Medulla oblongata (tissue), 1 donor: Measurements from ENCODE around the gene PLS1.
A peak's percentile ranks its signal among the peaks of the same experiment; 100 is the strongest.
"Not testable (repeated sequence)": the region's sequence is repeated elsewhere in the genome, so short reads cannot be mapped to it uniquely, and the experiment has no call there.

ENCODE experiments used
- DNase-seq: peaks from one replicate; pipeline ENCODE4 v3.0.0-alpha.2; 2015; ENCODE audit errors: extremely low spot score

Gene PLS1

DNA sequence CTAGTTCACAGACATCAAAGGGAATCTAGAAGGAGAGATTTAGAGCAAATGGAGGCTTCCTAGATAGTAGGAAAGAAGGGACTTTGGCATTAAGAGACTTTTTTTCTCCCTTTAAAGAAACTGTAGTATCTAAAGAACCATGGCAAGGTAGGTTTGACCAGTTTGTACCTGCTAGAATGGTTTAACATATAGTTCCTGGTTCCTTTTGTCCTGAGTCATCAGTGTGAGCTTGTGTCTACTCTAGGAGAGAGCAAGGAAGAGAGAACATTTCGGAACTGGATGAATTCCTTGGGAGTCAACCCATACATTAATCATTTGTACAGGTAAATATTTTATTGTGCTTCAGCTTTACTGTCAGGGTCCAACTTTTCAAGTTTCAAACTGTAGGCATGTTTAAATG is 98.0 kb downstream of the PLS1 start:
- no peak for DNase-seq

- no peak for DNase-seq
Observed at GRCh38 chr3:142705198-142705597, 109.0 kb downstream of the PLS1 start.

DNA sequence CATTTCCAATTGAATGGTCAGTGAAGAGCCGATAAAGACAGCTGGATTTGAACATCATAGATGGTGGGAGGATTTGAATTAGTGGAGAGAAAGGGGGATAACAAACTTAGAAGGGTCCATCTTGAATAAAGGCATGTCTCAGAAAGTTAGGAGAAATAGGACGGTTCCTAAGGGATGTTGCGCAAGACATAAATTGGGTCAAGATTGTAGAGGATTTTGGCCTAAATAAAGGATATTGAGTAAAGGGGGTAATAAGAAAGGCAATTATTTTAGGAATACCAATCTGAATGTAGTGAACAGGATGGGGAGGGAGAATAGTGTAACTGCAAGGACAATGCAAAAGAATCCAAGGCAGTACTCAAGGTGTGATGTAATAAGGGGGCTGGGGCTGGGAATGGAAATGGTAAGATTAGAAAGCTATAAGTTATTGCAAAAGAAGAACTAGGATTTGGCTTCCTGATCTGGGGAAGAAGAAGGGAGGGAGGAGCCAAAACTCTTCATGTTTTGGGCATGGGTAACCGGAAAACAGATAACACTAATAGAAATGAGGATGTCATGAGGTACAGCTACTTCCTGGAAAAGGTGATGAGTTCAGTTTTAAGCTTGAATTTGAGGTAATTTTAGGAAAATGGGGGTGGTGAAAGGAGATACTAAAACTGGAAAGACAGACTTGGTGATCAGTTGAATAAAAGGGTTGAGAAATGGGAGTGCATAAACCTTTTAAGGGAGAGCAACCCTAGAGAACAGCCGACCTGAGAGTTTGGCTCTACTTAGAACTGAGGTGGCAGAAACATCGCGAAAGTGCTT is 110.3 kb downstream of the PLS1 start:
- DNase-seq, result no peak

DNA sequence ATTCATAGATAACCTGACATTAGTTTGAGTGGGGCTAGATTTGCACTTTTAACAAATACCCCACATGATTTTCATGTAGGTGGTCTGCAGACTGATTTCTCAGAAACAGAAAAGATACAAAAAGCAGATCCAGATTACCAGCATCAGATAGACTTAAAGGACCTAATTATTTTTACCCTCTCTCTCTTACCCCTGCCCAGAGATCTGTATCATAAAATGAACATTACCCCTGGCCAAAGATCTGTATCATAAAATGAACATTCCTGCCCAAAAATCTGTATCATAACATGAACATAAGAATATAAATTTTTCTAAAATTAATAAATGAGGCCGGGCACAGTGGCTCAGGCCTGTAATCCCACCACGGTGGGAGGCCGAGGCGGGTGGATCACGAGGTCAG is 113.0 kb downstream of the PLS1 start:
- no peak for DNase-seq

DNA sequence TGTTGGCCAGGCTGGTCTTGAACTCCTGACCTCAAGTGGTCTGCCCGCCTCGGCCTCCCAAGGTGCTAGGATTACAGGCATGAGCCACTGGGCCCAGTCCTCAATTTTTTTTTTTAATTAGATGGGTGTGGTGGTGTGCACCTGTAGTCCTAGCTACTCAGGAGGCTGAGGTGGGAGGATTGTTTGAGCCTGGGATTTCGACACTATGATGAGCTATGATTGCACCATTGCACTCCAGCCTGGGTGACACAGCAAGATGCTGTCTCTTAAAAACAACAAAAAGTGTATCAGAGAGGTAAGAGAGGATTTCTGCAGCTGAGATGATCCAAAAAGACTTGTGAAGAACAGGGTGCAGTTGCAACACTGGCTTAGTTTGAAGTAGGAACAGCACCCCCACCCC is 118.7 kb downstream of the PLS1 start:
- not testable (repeated sequence) for DNase-seq

- no peak for DNase-seq
Observed at GRCh38 chr3:142716102-142716501, 119.9 kb downstream of the PLS1 start.

GRCh38 chr3:142723665-142723967 is 127.4 kb downstream of the PLS1 start:
- DNase-seq, result no peak

DNA sequence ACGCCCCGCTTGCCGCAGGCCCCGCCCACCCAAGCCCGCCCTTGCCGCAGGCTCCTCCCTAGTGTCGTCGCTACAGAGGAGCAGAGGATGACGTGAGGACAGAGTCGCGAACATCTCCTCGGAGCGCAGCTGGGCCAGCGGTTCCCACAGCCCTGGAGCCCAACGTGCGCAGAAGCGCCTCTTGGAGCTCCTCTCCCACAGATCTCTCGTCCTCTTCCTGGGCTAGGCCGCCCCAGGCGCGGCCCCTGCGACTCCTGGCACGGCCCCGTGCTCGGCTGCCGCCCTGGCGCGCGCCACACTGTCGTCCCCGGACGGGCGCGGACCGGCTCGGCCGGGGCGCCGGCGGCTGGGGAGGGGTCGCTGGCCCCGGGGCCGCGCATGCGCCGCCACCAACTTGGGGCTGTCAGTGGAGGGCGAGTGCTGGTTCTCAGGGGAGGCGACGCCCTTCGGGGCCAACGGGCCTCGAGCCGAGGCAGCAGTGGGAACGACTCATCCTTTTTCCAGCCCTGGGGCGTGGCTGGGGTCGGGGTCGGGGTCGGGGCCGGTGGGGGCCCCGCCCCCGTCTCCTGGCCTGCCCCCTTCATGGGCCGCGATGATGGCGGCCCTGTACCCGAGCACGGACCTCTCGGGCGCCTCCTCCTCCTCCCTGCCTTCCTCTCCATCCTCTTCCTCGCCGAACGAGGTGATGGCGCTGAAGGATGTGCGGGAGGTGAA is 127.9 kb downstream of the PLS1 start, which contains the start of gene TRPC1:
TRPC1 (plus strand) TSS at position 67 of the 714 bp plus-strand sequence; CDS start at position 593, 526 bp downstream.
- DNase-seq, result peak; percentile 88

DNA sequence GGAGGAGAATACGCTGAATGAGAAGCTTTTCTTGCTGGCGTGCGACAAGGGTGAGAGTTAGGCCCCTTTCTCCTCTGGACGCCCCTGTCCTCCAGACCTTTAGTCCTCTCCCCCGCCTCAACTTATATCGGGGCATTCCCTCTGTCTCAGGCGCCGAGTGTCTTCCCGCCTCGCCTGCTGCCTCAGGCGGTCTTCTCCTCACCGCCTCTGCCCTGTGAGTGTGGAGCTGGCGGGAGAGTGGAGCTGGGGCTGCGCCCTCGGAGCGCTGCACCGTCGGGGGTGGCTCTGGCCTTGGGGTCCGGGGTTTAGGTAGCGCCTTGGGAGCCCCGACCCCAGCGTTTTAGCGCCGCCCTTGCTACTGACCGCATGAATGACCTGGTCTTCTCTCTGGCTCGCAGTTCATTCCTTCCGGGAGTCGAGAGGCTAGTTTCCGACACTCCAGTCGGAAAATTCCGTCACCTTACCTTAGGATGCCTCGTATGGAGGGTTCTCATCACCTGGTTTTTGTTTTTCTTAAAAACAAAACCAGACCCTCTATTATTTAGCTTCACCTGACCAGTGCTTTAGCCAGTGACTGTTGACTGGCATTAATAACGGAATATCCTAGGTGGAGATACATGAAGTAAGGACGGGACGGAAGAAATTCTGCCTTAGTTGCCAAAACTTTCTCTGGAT is 128.6 kb downstream of the PLS1 start:
- DNase-seq, result peak; percentile 54

- no peak for DNase-seq
Observed at GRCh38 chr3:142725357-142725739, 129.2 kb downstream of the PLS1 start.

DNA sequence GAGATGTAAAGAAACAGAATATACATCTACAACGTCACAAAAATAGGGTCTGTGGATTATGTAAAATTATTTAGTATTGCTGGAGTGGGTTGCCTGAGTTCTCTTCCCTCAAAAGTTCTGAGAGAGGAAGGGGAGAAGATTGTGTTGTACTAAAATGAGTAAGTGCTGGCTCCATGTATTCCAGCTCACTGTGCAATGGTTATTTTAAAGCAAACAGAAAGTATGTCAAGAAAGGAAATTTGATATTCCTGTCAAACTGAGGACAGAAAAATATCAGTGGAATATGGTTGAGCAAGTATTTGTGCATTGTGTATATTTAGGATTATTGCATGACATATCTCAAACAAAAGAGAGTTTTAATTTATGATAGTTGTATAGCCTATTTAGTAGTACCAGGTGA is 129.8 kb downstream of the PLS1 start:
- DNase-seq, result no peak

- DNase-seq, result no peak
Observed at GRCh38 chr3:142732066-142732465, 135.9 kb downstream of the PLS1 start.

DNA sequence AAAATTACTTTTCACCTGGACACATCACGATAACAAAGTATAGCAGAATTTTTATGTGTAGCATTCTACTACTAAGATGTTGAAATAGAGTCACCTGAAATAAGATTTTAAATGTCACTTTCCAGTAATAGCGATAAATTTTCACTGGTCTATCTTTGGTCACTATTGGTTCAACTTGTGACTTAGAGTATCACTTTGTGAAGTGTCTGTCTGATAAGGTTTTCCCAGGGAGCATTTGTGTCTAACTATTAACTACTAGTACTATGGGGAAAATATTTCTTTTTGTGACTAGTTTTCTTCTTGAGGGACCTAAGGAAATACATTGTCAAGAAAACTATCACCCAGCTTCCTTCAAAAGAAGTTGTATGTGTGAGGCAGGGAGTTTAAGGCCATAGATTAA is 138.6 kb downstream of the PLS1 start:
- no peak for DNase-seq

DNA sequence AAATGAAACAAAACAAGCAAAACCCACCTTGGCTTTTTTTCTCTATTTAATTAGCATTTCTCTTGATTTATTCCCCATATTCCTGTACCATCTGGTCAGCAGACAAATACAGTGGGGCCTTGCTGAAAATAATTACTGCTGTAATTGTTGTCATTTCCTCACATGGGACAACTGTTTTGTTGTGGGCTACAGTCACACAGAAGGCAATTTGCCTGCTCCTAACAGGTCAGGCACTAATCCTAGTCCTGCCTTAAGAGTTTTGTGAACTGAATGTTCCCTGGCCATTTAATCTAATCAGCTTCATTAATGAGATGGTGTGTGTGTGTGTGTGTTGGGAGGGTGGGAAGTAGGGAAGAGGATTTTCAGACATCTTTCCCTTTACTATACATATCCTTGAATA is 139.3 kb downstream of the PLS1 start:
- no peak for DNase-seq

DNA sequence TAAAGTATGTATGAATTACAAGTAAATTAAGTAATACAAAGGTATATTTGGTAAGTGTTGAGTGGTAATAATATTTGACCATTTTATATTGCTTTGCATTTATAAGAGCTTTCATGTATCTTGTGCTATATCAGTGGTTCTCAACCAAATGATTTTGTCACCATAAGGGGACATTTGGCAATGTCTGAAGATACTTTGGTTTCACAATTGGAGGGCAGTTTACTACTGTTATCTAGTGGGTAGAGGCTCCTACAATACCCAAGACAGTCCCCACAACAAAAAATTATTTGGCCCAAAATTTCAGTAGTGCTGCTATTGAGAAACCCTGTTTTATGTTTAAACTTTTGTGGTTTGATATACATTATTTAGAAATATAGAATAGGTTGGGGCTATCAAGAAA is 142.2 kb downstream of the PLS1 start:
- DNase-seq, result no peak

DNA sequence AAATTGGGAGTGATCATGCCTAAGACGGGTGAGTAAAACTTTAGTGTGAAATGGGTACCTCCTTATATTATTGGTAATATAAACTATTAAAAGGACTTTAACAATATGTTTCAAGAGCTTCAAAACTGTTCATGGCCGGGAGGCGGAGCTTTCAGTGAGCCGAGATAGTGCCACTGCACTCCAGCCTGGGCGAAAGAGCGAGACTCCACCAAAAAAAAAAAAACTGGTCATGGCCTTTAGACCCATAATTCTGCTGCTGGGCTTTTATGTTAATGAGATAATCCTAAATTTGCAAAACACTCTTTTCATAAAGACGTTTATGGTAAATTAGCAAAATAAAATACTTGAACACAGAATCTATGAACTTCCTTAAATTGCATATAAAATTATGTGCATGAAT is 150.5 kb downstream of the PLS1 start:
- no peak for DNase-seq

- not testable (repeated sequence) for DNase-seq
Observed at GRCh38 chr3:142750531-142750930, 154.3 kb downstream of the PLS1 start.

GRCh38 chr3:142752605-142753004 is 156.4 kb downstream of the PLS1 start:
- not testable (repeated sequence) for DNase-seq

DNA sequence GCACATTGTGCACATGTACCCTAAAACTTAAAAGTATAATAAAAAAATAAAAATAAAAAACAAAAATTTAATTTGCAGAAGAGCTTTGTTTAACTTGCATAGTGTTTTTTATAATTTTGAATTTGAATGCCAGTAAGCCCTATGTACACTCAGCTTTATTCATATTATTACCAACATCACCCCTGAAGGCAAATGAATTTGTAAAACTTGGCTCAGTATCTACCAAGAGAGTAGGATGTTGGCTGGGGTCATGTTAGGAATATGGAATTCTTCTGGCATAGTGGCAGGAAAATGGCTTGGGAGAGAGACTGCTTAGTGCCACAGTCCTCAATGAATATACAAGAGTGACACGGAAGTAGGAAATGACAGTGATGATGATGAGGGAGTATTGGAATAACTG is 158.3 kb downstream of the PLS1 start:
- no peak for DNase-seq
